GM21576 (cell line): ENCODE data around the gene ZNF75A.
"Not testable (repeated sequence)": the region's sequence is repeated elsewhere in the genome, so short reads cannot be mapped to it uniquely, and the experiment has no call there.

Experiments
- ATAC-seq: cut with Tn5 transposase; IDR thresholded peaks from one replicate; pipeline ENCODE4 v1.9.1; 2021; ENCODE audit warnings: mild to moderate bottlenecking, moderate library complexity; ENCODE audit not compliant: unreplicated experiment

ZNF75A gene

DNA sequence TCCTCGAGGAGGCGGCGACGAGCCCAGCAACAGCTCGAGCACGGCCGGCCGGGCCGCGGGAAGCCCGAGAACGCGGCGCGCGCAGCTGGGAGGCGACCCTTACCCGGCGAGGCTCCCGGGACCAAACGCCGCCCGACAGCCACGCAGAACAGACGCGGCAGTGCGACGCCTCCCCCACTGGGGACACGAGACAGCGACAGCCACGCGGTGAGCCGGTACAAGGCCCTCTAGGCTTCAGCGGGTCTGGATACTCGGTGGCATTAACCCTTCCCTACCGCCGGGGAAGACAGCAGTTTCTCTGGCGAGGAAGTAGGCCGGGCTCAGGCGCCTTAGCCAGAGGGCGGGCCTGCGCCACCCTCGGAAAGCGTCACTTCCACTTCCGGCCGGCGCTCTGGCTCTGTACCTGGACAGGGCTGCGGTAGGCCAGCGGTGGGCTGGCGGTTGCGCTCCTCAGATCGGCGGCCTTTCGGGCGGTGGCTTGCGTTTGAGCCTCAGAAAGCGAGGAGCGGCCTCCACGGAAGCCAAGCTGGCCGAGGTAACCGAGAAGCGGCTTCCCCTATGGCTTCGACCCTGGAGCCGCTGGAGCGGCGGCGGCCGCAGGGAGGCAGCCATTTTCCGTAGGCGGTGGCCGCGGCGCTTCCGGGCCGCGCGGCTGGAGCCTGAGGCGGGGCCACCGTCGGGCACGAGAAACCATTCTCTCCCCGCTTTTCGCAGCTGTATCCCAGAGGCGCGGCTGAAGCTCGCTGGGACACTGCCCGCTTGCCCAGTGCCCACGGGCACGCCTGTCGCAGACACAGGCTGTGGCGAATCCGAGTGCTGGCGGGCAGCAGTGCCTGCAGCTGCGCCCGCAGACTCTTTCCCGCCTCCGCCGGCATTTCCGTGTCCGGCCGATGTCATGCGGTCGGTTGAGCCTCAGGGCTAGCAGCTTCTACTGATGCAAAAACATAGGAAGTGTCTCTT, at the start of gene ZNF75A, which contains the start of gene TIGD7:
Gene ZNF75A (plus strand): TSS at position 389 of the 960 bp plus-strand sequence. CDS start 2,932 bp downstream, outside the sequence.
Gene TIGD7 (minus strand): TSS at position 322 of the 960 bp plus-strand sequence. CDS start 4,816 bp downstream, outside the sequence.
- peak; percentile 87 for ATAC-seq

DNA sequence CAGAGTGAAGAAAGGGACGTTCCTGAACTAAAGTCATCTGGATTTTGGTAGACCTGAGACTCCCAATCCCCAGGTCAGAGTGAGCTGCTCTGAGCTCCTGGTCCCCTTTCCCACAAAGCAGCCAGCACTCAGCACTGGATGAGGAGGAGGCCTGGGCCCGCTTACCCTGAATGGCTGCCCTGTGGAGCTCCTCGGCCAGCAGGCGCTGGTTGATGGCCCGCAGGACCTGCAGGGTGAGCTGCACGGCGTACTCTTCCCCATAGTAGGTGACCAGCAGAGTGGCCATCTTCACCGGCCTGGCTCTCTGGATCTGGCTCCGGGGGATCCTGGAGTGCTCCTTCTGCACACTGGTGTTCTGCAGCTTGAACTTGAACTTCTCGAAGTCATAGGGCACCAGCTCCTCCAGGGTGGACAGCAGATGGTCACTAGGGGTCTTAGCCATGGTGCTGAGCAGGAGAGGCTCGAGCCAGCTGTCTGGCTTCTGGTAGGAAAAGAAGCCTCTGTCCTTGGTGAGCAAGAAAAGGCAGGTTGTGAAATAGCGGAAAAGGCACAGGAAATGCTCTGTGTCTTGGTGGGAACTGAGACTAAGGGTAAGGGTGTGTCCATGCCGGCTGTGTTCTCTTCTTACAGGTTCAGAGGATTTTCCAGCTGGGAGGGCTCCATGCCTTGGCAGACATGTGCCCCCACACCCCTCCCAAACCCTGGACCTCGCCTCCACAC, 49.0 kb upstream of the ZNF75A start, which contains the start of gene MEFV:
Gene MEFV (minus strand): TSS at position 488 of the 720 bp plus-strand sequence. CDS start 46 bp downstream, at position 442.
- ATAC-seq = no peak

DNA sequence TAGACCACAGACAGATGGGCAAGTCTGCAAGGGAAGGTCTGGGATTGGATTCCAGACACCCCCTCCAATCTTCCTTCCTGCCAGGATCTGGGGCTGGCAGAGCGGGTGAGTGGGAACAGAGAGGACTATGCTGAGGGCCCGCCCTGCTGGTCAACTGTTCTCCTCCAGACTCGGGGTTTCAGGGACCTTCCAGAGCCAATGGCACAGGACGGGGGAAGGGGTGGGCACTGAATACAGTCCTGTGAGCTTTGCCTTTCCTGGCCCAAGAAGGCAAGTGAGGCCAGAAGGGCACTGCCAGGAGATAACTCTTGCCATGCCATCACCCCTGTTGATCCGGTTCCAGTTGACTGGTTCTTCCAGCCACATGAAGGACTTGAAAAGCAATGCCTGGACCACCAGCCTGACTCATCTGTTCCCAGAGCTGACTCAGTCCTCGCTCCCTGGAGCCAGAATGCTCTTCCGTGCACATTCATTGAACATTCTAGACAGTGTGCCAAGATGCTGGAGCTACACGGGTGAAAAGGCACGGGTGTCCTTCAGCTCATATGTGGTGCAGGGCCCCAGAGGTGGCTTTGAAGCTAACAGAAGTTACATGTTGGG, 48.3 kb upstream of the ZNF75A start:
- no peak for ATAC-seq

DNA sequence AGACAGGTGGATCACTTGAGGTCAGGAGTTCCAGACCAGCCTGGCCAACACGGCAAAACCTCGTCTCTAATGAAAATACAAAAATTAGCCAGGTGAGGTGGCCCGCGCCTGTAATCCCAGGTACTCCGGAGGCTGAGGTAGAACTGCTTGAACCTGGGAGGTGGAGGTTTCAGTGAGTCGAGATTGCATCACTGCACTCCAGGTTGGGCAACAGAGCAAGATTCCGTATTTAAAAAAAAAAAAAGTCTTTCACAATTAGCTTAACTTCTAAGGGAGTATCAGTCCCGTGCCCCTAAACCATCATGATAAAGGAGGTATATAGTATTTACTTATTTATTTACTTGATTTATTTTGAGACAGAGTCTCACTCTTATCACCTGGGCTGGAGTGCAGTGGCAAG, 45.5 kb upstream of the ZNF75A start:
- ATAC-seq = no peak

DNA sequence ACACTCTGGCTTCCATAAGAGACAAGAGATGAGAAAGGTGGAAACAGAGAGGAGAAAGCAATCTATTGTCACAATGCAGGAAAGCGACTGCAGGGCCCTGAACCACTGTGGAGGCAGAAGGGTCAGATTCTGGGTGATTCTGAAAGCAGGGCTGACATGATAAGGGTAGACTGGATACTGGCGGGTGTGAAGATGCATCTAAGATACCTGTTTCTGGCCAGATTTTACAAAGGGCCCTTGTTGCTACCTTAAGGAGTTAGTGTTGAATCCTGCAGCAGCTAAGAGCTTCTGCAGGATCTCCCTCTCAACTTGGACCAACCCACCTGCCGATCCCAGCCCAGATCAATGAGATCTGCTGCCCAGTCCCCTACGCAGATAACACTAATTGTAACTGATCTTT, 42.8 kb upstream of the ZNF75A start:
- no peak for ATAC-seq

DNA sequence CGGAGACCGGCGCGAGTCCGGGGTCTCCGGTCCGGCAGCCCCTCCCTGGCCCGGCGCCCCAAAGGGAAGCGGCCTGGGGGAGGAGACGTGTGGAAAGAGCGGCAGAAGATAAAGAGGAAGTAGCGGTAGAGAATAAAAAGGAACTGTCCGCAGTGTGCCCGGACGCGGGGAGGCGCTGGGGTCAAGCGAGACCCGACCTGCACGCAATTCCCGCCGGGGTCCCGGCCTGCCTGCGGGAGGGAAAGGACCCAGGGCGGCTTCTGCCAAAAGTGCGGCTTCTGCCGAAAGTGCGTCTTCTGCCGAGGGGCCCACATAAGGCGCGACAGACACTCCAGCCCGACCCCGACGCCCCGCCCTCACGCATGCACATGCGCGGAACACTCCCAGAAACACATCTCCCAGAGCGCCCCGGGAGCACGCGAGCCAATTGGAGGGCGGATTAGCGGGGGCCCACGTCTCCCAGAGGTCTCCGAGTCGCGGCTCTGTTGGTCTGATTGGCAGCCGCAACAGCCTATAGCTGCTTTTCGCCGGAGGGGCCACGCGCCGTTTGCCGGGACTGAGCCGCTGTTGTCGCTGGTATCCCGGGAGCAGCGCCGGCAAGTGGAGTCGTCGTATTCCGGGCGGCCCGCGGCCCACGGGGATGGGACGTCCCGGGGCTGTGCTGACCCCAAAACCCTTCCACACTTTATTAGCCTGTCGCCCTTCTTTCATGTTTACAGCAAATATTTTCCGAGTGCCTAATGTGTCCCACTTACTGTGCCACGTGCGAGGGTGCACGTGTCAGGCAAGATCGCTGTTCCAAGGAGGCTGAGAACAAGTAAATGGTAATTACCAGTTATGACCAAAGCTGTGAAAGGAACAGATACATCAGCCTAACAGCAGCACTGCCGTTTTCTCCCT, 40.9 kb upstream of the ZNF75A start:
- ATAC-seq = peak; percentile 85

GRCh38 chr16:3266873-3267537, 38.3 kb upstream of the ZNF75A start:
- no peak for ATAC-seq

DNA sequence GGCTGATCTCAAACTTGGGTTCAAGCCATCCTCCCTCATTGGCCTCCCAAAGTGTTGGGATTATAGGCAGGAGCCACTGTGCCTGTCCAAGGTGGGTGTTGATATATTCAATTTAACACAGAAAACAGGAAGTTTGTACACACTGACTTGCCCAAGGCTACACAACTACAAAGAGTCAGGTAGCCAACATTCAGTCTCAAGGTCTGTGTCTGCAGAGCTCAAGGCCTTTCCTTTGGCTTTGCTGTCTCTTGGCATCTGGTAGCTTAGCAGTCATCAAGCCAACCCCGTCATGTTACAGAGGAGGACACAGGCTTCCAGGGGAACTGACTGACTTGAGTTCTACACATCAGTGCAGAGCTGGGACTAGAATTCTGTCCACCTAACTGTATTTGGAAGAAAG, 37.0 kb upstream of the ZNF75A start:
- ATAC-seq = no peak

DNA sequence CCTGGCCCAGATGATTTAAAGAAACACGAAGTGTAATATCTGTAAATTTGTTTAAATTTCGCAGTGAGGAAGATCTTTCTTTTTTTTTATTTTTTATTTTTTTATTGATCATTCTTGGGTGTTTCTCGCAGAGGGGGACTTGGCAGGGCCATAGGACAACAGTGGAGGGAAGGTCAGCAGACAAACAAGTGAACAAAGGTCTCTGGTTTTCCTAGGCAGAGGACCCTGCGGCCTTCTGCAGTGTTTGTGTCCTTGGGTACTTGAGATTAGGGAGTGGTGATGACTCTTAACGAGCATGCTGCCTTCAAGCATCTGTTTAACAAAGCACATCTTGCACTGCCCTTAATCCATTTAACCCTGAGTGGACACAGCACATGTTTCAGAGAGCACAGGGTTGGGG, 34.6 kb upstream of the ZNF75A start:
- ATAC-seq = not testable (repeated sequence)

DNA sequence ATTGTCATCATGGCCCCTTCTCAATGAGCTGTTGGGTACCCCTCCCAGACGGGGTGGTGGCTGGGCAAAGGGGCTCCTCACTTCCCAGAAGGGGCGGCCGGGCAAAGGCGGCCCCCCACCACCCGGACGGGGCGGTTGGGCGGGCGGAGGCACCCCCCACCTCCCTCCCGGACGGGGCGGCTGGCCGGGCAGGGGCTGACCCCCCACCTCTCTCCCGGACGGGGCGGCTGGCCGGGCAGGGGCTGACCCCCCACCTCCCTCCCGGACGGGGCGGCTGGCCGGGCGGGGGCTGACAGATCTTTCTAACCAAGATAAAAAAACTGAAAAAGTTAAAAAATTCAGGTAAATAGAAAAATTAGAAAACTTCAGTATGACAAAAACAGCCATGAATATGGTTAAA, 34.0 kb upstream of the ZNF75A start:
- ATAC-seq = not testable (repeated sequence)

- ATAC-seq = no peak
These were observed 30.8 kb upstream of the ZNF75A start for GRCh38 chr16:3274490-3274889.

GRCh38 chr16:3274947-3275346, 30.4 kb upstream of the ZNF75A start:
- ATAC-seq = no peak

DNA sequence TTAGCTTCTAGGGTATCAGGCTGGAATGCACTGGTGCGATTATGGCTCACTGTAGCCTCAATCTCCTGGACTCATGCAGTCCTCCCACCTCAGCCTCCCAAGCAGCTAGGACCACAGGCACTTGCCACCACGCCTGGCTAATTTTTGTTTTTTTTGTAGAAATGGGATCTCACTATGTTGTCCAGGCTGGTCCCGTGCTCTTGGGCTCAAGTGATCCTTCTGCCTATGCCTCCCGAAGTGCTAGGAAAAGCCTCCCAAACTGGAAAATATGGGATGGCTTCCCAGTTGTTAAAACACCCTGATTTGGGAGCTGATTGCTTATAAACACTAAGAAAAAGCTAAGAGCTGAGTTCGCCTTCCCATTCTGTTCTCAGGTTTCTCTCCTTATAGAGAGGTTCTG, 28.6 kb upstream of the ZNF75A start:
- ATAC-seq = no peak

GRCh38 chr16:3281222-3281820, 24.0 kb upstream of the ZNF75A start:
- ATAC-seq = no peak

- peak; percentile 2 for ATAC-seq
These were observed 23.1 kb upstream of the ZNF75A start for GRCh38 chr16:3282103-3282729.

GRCh38 chr16:3282730-3283542, 22.4 kb upstream of the ZNF75A start, which contains the start of gene ZNF263:
Gene ZNF263 (plus strand): TSS chr16:3283491. CDS start chr16:3283819, 328 bp downstream.
- ATAC-seq = peak; percentile 86

- no peak for ATAC-seq
These were observed 21.5 kb upstream of the ZNF75A start for GRCh38 chr16:3283543-3284447.
